CMK (cell line): ENCODE results near the gene PRDM5.

Source experiments
- DNase-seq: peaks from one replicate; pipeline ENCODE4 v3.0.0-alpha.2; 2010; ENCODE audit warnings: low read depth

Gene PRDM5

DNA sequence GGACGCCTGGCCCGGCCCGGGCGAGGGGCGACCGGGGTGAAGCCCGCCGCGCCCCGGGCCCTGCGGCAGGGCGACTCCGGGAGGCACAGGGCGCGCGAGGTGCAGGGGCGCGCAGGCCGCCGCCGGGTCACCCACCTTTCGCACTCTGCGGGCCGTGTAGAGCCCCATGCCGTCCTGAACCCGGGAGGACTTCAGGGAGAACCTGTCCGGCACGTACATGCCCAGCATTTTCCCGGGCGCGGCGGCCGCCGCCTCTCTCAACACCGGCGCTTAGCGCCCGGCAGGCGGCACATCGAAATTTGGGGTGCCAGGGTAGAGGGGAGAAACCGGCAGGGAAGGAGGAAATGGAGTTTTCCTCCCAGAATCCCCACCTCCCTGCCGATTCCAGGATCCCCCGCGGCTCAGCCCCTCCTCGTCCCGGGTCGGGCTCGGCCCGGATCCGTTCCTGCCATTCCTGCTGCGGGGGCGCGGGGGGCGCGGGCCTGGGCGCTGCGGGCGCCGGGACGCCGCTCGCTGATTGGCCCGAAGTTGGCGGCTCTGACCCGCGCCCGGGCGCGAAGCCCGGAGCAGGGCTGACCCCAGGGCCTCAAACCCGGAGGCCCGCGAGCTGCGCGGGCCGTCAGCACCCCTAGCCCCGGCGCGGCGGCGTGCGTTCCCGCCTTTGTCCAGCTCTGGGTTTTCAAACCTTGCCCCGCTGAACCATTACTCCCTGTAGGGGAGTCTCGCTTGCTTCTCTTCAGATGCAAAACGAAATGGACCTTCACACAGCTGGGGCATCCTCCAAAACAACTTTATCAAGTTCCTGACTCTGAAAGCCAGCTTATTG is at the start of gene PRDM5:
Gene PRDM5 (minus strand): TSS at position 346 of the 826 bp plus-strand sequence. CDS start 118 bp downstream, at position 228.
- DNase-seq, result no peak

DNA sequence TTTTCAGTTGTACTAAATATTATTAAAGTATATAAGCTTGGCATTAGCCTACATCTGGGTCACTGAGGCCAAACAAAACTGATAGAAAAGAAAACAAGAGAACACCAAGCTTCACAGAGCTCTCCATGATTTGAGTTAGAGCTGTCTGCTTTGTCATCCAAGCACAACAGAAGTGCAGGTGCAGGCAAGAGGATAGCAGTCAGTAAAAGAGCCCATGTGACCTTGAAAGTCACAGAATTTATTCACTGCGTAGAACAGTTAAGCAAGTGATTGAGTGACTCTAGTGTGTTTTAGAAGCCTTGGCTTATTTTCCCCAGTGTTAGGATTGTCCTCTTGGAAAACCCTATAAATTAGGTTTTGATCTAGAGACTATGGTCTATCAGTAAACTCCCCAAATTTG is 49.4 kb upstream of the PRDM5 start:
- no peak for DNase-seq

DNA sequence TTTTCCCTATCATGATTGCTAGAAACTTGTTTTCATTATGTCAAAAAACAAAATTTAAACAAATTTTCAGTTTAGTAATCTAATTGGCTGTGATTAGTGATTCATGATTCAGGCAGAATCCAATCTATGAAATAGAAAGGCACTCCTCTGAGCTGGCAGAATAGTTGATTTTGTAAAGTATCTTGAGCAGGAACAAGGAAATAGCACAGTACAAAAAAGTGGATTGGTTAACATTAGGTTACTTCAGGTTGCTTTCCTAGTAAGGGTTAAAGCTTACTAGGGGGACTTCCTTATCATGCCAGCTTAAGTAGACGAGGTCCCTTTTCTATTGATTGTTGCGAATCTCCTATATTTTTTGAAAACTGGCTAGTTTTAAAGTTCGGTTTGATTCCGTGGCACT is 43.4 kb upstream of the PRDM5 start:
- DNase-seq, result no peak

DNA sequence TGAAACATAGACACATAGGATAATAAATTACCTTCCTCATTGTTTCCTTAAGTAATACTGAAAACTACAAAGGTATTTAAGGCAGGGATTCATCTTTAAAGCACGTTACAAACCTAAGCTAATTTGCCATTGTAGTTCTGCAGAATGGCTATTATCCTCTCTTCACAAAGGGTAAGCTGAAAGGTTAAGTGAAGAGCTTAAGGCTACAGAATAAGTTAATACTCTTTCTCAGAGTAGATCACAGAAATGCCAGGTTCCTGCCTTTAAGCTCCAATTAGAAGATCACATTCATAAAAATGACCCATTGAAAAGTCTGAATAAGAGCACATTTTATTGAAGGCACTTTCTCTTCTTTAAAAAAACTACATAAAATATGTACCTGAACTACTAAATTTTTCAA is 42.1 kb upstream of the PRDM5 start:
- no peak for DNase-seq

DNA sequence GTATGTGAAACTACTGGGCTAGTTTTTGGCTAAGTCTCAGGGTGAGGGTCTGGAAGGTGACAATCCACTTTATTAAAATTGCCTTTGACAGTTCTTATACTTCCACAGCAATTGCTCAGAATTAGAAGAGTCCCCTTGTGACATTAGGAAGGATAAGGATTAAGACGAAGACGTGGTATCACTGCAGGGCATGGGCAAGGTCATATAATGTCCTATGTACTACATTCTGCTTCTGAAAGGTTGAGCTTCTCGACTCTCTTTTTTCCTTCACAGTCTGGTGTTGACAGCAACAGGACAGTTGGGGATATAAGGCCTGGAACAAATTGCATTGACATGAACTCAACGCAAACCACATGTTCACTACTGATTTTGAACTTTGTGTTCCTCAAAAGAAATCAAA is 40.9 kb upstream of the PRDM5 start:
- DNase-seq, result no peak

DNA sequence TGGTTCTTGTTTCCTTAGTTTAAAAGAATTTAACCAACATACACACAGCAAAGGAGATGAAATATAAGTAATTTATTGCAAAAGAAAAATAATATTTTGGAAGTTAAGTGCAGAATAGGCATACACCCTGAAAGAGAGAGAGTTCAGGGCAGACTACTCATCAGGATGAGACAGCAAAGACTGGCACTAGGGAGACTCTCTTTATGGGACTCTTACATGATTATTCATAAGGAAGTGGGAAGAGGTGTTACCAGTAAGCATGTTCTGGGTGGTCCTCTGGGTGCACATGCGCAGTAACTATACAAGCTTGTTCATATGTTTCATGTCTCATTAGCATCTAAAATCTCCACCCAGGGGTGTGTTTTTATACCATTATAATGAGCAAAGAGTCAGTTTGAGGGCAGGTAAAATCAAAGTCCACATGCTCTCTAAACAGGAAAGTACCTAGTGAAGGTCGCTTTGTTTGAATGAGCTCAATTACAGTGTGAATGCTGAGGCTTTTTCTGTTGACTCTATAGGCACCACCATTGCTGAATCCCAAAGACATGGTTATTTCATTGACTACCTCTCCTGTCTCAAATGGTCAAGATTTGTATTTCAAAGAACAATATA is 38.2 kb upstream of the PRDM5 start:
- no peak for DNase-seq

DNA sequence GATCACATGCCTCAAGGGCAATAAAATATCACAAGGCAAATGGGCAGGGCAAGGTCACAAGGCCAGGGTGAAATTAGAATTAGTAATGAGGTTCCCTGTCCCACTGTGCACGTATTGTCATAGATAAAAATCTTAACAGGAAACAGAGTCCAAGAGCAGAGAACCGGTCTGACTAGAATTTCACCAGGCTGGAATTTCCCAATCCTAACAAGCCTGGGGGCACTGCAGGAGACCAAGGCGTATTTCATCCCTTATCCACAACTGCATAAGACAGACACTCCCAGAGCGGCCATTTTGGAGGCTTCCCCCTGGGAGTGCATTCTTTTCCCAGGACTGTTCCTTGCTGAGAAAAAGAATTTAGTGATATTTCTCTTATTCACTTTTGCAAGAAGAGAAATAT is 25.9 kb upstream of the PRDM5 start:
- no peak for DNase-seq

DNA sequence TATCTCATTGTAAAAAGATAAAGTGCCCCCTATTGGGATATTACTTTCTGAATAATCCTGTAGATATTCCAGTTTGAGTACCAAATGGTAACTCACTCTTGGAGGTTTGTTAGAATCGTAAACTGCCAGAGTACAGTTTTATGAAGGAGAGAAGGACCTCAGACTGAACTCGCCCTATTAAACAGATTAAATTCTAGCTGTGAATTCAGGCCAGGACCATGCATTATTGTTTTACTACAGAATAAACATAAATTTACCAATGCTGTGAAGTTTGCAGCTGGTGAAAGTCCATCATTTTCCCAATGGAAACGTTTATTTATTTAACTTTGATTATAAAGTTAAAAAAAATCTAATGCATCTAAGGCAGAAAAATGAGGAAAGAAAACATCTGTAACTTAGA is 20.2 kb upstream of the PRDM5 start:
- DNase-seq, result no peak

DNA sequence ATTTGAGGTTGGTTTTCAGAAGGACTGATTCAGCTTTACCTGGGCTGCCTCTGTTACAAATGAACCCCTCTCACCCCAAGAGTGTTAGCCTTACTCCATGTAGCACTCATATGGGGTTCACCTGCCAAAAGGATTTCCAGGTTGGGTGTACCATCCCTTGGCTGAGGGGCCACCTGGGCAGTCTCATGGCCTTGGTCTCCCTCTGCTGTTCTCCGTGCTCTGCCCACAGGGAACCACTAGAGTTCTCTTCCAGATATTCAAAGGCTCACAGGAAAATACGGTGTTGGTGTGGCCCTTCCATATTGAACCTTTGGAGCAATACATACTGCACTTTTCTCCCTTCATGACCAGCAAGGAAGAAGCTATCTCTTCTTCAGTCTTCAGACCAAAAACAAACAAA is 18.0 kb upstream of the PRDM5 start:
- no peak for DNase-seq

DNA sequence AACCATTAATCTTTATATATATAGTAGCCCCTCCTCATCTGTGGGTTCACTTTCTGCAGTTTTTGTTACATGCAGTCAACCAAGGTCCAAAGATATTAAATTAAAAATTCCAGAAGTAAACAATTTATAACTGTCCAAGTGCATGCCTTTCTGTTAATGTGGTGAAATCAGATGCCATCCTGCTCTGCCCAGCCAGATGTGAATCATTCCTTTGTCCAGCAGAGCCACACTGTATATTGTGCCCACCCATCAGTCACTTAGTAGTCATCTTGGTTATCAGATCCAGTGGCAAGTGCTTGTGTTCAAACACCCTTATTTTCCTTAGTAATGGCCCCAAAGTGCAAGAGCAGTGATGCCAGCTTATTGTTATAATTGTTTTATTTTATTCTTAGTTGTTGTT is 17.2 kb upstream of the PRDM5 start:
- no peak for DNase-seq

DNA sequence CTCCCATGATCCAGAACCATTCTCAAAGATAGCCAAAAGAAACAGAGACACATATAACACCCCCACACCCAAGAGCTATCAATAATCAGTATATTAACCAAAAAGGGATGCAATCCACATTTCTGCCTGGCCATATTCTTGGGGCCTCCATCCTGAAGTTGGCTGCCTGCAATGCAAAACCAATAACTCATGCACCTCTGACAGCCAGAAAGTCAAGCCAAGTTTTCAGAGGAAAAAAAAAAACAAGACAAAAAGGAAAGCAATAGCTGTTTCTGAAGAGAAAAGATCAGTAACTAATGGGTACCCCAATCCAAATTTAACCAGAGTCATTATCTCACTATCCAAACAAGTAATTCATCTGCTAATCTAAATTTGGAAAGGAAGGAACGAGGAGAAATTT is 7.3 kb upstream of the PRDM5 start:
- DNase-seq, result no peak

DNA sequence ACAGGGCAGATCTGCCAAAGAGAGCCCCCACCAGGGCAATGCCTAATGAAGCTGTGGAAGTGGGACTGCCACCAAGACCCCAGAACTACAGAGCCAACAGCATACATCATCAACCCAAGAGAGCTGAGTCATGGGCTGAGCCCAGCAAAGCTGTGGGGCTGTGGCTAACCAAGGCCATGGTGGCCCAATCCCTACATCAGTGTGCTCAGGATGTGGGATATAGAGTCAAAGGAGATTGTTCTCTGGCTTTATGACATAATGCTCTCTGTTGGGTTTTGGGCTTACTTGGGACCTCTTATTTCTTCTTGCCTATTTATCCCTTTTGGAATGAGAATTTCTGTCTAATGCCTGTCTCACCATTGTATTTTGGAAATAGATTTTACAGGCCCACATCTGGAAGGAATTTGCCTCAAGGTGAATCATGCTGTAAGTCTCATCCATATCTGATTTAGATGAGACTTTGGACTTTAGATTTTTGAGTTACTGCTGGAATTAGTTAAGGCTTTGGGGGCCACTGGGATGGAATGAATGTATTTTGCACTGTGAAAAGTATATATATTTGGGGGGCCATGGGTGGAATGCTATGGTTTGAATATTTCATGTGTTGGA is 5.4 kb upstream of the PRDM5 start:
- no peak for DNase-seq

DNA sequence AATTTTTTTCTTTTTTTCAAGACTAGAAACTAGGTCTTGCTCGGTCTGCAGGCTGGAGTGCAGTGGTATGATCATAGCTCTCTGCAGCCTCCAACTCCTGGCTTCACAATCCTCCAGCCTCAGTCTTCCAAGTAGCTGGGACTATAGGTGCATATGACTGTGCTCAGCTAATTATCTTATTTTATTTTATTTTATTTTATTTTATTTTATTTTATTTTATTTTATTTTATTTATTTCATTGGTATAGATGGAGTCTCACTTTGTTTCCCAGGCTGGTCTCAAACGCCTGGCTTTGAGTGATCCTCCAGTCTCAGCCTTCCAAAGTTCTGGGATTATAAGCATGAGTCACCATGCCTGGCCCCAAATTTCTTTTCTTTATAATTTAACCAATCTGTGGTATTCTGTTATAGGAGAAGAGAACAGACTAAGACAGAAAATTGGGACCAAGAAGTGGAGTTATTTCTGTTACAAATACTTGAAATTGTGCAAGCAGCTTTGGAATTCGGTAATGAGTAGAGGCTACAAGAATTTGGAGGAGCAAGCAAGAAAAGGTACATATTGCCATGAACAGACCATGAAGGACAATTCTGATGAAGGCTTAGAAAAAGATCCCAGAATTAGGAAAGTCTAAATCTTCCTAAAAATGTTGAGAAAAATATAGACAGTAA is 4.0 kb upstream of the PRDM5 start:
- no peak for DNase-seq

DNA sequence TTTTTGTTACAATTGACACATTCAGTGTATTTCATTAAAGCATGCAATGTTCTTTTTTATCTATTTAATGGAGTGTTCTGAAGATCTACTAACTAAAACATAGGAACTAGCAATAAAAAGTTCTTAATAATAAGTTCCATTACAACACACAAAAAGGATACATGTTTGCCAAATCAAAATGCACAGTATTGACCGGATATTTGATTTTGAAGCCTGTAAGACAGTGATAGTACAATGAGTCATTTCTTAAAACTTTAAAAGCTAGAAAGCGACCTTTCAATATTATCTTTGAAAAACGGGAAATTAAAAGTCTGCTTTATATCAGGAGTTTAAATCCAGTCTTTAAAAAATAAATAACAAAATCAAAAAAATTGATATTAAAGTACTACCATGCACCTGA is 2.4 kb upstream of the PRDM5 start:
- DNase-seq, result no peak

DNA sequence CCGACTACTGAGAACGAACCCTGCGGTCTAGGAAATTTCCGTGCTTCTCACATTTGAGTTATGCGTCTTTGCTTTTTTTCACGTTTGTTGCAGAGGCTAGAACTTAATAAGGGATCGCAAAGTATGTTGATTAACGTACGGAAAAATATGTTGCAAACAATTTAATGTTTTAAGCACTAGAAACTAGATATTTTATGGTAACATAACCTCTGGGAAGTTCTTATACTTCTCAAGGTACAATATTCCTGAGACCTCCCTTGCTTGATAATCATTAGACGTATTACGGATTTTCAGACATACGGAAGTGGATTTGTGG is 639 bp upstream of the PRDM5 start:
- no peak for DNase-seq

DNA sequence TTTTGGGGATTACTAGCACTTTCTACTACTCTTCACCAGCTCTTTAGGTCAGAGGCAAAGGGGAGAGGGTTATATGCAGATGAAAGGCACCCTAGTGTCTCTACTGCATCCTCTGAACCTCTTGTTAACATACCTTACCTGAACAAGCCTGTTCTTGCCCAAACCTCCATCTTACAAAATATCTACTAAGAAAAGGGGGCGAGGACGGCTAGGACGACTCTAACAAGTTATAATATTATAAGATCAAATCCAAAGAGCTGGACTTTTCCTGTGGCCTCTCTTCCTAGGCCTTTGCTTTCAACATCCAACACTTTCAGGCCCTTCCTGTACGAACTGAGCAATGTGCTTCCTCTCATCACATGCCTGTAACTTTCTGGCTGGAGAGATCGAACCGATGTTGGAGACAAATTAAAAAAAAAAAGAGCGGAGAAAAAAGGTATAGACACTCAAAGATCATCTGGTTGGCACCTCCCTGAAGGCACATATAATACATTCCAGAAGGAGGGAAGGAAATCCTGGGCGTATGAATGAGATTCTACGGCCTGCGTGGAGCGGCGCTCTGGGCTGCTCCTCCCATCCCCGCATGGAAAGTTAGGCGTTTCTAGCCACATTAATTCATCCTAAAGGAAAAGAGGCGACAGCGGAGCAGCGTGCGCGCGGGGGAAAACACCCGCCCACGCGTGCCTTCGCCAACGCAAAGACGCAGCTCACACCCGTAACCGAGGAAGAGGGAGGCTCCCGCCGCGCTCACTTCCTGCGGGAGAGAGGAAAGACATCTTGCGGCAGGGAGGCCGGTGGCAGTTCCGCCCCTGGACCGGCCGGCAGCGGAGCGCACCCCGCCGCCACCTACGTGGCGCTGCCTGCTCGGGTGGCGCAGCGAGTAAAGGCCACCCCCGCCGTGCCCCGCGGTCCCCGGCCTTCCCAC is 808 bp downstream of the PRDM5 start:
- DNase-seq, result no peak

DNA sequence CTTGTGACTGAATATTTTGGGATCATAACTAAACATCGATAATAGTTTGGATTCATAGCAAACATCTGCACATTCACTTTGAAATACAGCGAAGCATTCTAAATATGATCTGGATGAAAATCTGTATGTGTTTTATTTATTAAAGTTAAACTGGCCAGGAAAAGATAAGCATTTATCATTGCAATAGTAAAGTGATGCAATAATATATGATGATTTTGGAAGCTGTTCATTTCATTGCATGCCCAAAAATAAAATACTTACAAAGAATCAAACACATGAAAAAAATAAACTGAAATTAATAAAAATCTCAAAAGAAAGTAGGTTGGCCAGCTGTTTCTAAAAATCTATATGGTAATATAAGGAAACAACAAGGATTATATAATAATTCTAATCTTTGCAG is 1.9 kb downstream of the PRDM5 start:
- no peak for DNase-seq

DNA sequence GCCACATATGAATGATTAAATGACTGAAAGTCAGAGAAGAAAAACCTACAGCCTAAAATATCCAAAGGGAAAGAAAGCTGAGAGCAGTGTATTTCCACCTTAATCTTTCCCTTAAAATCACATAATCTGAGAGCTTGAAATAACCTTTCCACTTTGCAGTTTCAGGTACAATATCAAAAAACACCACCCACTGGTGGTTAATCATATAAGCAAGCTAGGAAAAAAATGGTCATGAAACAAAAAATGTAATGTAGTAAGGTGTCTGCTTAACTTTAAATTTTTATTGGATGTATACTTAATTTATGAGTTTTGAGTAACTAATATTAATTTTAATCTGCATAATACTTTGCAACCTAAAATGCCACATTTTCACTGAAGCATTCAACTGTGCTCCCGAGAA is 3.2 kb downstream of the PRDM5 start:
- no peak for DNase-seq

DNA sequence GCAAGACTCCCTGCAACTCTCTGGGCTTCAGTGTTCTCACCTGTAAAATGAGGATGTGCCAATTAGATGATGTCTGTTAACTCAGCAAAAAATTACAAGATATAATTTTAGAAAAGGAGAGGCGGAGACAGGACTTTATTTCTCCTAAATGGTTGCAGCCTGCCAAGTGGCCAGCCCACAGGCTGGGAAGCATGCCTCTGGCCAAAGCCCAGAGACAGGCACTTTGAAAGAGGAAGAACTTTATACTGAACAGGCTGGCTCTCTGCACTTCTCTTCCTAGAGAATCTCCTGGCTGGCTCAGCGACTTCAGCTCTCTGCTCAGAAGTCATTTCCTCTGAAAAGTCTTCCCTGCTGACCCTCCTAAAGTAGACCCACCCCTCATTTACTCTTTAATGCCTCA is 3.7 kb downstream of the PRDM5 start:
- DNase-seq, result no peak

DNA sequence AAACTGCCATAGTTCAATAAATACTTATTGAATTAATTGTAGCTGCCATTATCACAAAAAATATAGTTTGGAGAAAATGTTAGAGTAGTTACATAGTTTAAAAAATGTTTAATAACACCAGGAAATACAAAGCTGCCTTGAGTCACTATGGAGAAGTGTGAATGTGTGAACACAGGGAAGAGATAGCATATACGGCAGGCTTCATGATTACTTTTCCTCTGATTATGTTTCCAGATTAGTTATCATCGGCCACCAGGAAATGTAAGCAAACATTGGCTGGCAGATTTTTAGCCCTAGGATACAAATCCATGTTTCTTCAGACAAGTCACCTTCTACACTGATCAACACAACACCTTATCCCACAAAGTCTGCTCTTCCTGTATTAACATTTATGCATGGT is 4.4 kb downstream of the PRDM5 start:
- DNase-seq, result no peak

DNA sequence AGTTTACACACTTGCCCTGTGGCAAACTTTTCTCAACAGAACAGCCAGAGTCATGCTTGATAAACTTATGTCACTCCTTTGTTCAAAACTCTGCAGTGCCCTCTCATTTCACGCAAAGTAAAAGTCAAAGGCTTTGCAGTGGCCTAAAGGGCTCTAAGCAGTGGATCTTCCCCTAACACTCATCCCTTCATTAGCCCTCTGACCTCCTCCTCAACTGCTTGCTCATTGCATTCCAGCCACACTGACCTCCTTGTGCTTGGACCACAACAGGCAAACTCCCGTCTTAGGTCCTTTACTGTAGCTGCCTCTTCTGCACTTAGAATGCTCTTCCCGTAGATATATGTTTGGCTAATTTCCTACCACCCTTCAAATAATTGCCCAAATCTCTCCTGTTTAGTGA is 5.6 kb downstream of the PRDM5 start:
- DNase-seq, result no peak

DNA sequence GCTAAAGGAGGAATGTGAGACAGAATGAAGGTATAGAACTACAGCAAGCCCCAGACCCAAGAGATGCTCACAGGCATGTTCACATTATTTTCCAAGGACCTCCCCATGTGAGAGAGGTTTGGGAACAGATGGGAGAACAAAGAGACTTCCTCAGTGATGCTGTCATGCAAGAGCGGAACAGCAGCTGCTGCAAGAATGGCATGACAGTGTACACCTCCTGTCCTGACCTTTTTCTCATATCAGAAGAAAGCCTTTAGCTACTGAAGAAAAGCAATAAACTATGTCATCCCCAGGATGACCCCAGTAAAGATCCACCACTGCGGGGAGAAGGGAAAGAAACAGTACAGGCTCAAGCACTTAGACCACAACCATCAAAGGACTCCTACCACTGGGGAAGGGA is 7.2 kb downstream of the PRDM5 start:
- DNase-seq, result no peak
